Germinal center (tissue), 1 donor: ENCODE data around the gene GPX1.
"Not testable (repeated sequence)": the region's sequence is repeated elsewhere in the genome, so short reads cannot be mapped to it uniquely, and the experiment has no call there.

Source experiments
- DNase-seq: peaks from one replicate; pipeline ENCODE4 v3.0.0; 2012; ENCODE audit warnings: mixed read lengths, low spot score

The GPX1 gene

DNA sequence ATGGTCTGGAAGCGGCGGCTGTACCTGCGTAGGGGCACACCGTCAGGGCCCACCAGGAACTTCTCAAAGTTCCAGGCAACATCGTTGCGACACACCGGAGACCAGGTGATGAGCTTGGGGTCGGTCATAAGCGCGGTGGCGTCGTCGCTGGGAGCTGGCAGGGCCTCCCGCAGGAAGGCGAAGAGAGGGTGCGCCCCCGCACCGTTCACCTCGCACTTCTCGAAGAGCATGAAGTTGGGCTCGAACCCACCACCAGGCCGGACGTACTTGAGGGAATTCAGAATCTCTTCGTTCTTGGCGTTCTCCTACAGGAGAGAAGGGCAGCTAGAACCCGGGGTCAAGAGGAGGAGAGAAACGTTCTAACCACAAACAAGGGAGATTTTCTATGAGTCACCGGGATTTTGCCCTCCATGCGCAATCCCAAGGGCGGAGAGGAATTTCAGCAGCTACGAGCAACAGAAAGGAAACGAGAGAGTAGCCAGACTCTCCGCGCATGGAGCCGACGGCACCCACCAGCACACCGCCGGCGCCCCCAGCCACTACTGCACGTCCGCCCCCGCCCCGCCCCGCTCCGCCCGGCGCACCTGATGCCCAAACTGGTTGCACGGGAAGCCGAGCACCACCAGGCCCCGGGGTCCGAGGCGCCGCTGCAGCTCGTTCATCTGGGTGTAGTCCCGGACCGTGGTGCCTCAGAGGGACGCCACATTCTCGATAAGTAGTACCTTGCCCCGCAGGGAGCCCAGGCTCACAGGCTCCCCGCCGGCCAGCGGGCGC is 523 bp downstream of the GPX1 start:
- peak; percentile 15 for DNase-seq

DNA sequence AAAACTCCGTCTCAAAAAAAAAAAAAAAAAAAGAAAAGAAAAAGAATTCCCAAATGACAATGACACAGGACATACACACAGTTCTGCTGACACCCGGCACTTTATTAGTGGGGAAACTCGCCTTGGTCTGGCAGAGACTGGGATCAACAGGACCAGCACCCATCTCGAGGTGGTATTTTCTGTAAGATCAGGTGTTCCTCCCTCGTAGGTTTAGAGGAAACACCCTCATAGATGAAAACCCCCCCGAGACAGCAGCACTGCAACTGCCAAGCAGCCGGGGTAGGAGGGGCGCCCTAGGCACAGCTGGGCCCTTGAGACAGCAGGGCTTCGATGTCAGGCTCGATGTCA is 1.1 kb downstream of the GPX1 start:
- not testable (repeated sequence) for DNase-seq

DNA sequence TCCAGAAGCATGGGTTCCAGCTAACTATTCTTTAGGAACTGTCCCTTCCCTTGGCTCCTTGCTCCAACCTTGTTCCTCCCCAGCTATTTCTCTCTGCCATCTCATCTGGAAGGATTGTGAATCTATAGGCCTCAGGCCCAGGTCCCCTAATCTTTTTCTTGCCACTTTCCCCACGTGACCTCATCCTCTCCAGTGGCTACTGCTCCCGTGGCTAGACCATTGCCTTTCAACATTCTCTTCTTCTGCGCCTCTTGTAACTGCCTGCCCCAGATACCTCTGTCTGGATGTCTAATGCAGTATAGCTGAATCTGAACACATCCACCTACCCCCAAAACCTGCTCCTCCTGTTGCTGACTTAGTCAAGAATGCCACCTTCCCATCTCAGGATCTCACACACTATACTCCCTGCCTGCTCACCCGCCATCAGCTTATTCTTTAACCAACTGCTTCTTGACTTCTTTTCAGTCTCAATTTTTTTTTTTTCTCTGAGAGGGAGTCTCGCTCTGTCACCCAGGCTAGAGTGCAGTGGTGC is 5.2 kb downstream of the GPX1 start:
- no peak for DNase-seq

DNA sequence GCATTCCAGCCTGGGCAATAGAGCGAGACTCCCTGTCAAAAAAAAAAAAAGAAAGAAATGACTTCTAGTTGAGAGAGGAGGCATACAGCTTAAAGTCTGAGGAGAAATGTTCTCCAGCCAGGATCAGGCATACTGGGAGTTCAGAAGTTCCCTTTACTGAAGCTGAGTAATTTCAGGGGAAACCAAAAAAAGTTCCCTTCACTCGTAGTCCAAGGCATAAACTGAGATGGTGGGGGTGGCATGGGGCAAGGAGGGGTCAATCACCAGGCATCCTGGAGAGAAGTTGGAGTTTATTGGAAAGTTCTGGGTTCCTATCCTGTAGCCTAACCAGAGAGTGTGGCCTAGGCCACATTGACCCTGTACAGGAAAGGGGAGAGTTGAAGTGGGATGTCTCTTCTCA is 5.9 kb downstream of the GPX1 start:
- DNase-seq: peak; percentile 1

DNA sequence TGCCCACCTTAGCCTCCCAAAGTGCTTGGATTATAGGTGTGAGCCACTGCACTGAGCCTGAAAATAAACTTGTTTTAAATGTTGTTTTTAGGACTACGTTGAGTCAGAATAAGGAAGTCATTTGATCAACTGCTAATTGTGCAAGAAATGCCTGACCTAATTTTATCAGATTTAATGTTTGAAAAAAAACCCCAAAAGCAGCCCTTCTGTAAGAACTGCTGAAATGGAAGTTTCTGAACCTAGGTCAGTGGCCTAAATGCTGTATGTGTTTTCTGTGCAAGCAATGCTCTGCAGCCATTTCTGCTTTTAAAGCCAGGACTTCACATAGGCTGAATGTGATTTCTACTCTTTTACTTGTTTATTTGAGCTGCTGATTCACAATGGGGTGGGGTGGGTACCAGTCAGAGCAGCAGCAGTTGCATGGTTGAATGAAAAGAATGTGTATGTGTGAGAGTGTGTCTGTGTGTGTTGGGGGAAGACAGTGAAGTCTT is 6.6 kb downstream of the GPX1 start:
- peak; percentile 1 for DNase-seq

DNA sequence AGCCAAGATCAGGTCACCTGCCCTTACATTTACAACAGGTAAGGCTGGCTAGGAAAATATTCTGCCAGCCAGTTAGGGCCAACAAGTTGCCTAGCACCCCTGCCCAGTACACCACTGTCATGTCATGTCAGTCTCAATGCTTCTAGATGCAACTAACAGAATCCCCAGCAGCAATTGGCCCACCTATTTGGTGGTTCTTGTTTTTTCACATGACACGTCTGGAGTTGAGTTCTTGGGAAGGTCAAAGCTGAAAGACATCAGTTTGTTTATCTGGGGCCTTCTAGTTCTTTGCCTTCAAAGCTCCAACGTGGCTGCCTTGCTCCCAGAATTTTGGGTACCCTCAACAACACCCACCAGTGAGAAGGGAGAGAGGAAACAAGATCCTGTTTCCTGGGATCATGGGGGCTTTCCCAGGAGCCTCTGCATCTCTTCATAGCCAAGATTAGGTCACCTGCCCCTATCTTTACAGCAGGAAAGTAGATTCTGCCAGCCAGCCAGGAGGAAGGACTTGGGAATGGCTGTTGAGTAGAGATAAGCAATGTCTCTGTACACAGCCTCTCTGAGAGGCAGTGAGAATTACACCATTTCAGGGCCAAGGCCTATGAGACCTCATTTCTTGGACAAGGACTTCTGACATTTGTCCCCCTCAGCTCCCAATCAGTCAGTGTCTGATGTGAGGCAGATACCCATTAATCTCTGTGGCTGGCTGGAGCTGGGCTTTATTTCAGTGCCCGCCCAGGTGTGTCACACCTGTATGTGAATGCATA is 8.6 kb downstream of the GPX1 start:
- DNase-seq: no peak

DNA sequence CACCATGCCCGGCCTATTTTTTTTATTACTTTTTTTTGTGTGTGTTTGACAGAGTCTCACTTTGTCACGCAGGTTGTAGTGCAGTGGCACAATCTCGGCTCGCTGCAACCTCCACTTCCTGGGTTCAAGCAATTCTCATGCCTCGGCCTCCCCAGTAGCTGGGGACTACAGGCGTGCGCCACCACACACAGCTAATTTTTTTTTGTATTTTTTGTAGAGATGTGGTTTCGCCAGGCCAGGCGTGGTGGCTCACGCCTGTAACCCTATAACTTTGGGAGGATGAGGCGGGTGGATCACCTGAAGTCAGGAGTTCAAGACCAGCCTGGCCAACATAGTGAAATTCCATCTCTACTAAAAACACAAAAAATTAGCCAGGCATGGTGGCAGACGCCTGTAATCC is 9.8 kb downstream of the GPX1 start:
- not testable (repeated sequence) for DNase-seq

DNA sequence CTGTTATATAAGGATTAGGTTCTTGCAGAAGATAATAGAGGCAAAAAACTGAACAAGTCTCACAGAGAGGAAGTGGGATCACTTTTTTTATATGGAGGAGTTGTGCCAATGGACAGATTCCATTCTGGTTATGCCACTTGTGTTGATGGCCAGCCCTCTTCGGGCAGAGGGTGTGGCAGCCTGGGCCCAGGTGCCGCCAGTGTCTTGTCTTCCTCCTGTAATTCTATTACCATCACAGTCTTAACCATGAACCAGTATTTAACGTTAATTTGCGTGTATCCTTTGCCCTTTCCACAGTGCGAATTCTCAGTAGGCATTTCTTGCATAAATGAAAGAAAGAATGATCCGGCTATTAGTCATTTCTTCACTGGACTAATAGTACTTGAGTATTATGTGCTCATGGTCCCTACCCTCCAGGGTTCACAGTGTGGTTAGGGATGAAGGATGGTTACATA is 11.3 kb downstream of the GPX1 start:
- no peak for DNase-seq

DNA sequence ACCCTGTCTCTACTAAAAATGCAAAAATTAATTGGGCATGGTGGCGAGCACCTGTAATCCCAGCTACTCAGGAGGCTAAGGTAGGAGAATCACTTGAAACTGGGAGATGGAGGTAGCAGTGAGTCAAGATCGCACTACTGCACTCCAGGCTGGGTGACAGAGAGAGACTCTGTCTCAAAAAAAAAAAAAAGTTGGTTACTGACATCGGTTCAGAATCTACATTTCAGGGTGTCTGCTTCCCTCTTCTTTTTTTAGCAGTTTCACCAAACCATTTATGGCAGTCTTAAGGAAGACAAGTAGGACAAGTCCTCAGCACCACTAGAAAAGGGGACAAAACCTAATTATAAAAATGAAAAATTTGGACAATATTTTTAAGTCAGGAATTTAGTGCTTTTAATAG is 15.0 kb downstream of the GPX1 start:
- no peak for DNase-seq

DNA sequence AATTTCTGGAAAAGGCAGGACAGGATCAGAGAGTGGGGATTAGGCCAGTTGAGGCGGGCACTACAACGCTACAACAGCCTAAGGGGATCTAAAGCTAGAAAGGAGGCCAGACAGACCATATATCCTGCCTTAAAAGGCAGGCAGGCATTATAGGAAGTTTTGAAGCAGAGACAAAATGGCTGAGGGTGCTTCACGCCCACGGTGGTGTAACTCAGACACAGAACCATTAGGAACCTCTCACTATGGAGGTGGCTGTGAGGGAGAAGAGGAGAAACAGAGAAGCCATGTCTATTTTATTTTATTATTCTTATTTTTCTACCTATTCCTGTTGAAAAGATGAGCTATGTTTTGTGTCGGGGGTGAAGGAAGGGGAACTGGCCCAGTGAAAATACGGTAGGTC is 16.2 kb downstream of the GPX1 start:
- peak; percentile 1 for DNase-seq

DNA sequence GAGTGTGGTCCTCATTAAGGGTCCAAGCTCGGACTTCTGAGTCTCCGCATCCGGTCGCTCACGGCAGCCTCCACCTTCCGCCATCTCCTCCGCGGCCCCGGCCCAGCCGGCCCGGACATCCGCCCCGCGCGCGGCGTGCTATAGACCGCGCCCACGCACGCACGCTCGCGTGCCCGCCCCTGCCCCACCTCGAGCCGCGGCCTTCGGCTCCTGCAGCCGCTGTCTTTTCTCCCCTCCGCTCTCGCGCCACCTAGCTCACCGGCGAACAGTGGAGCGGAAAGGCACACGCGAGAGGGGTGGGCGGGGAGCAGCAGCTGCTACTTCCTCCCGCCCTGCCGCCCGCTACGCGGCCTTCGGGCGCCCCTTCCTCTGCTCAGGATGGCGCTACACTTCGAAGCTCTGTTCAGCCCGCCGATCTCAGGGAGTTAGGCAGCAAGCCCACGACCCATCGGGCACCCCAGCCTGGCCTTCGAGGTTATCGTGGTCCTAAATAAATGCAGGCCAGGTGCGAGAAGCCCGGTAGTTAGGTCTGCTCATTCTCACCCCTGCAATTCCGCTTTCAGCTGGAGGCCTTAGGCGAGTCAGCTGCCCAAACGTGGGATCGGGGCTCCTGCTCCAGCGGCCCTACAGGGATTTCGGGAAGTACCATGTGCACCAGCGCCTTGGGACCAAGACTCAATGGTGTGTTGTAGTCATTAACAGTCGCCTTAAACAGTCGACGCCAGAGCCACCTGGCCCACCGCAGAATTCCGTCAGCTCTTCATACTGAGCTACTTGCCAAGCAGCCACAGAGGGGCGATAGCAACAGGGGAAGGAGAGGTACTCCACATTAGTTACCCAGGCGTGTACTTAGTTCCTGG is 18.0 kb downstream of the GPX1 start, which contains the start of gene USP4:
TSS of gene USP4 (minus strand) at position 113 of the 860 bp plus-strand sequence. CDS start at position 84, 29 bp downstream.
- DNase-seq: peak; percentile 91

DNA sequence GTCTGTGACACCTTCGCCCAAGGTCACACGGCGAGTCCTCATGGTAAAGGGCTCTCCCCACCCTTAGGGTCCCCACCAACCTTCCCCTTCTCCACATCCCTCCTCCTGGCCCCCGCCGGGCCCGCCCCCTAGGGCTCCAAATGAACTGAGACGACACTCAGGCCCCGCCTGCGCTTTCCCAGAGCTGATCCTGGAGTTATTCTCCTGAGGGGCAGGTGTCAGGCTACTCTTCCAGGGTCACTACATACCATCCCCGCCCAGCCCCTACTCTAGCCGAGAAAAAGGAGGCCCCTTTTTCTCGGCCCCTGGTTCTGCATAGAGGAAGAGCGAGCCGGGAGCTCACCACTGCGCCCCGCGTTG is 18.6 kb downstream of the GPX1 start:
- DNase-seq: peak; percentile 18

DNA sequence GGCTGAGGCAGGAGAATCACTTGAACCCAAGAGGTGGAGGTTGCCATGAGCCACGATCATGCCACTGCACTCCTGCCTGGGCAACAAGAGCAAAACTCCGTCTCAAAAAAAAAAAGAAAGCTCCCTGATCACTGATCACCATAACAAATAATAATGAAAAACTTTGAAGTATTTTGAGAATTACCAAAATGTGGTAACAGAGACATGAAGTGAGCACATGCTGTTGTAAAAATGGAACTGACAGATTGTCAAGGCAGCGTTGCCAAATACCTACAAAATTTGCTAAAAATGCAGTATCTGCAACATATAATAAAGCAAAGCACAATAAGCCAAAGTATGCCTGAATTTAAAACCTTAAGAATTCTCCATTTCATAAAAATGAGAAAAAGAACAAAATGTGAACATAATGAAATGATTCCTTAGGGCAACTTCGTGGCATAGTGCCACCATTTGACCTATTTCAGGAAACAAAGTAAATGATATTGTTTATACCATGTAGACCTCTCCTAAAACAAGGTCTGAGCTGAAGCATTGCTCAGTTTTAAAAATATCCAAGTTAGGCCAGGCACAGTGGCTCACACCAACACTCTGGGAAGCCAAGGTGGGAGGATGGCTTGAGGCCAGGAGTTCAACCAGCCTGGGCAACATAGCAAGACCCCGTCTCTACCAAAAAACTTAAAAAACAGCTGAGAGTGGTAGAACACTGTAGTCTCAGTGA is 24.1 kb downstream of the GPX1 start:
- DNase-seq: no peak

DNA sequence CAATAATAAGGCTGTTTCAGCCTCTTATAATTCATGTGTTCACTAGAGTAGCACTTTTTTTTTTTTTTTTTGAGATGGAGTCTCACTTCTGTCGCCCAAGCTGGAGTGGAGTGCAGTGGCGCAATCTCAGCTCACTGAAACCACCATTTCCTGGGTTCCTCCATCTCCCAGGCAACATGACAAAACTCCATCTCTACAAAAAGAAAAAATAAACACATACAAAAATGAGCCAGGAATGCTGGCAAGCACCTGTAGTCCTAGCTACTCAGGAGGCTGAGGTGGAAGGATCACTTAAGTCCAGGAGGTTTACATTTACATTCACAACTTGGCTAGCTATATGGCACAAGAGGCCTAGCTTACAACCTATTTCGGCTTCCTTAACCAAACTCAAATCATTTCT is 25.1 kb downstream of the GPX1 start:
- DNase-seq: no peak

DNA sequence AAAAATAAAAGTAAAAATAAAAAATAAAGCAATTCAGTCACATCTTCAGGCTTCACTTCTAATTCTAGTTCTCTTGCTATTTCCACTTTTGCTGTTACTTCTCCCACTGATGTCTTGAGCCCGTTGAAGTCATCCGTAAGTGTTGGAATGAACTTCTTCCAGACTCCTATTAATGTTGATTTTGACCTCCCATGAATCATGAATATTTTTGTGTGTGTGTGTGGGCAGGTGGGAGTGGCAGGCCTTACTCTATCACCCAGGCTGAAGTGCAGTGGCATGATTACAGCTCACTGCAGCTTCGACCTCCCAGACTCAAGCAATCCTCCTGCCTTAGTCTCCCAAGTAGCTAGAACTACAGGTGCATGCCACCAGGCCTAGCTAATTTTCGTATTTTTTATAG is 29.0 kb downstream of the GPX1 start:
- DNase-seq: no peak

DNA sequence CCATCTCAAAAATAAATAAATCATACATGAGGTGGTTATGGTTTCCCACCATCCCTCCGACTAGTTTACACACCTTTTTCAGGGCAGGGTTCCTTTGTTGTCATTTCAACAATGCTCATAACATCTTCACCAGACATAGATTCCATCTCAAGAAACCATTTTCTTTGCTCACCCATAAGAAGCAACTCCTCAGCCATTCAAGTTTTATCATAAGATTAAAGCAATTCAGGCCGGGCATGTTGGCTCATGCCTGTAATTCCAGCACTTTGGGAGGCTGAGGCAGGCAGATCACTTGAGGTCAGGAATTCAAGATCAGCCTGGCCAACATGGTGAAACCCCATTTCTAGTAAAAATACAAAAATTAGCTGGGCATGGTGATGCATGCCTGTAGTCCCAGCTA is 29.8 kb downstream of the GPX1 start:
- not testable (repeated sequence) for DNase-seq

DNA sequence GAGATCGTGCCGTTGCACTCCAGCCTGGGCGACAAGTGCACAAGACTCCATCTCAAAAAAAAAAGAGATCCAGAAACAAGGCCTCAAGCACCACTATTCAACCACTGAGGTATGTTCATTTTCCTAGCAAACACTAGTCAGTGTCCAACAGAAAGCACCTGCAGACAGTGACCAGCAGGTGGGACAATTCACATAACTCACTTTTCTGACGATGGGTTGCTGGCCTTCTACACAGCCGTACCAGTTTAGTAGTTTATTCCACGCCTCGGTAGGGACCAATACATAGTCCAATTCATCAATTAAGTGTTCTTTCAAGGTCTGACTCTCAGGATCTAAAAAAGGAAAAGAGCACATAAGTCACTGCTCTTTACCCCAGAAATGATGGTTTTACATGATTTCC is 30.7 kb downstream of the GPX1 start:
- DNase-seq: no peak

DNA sequence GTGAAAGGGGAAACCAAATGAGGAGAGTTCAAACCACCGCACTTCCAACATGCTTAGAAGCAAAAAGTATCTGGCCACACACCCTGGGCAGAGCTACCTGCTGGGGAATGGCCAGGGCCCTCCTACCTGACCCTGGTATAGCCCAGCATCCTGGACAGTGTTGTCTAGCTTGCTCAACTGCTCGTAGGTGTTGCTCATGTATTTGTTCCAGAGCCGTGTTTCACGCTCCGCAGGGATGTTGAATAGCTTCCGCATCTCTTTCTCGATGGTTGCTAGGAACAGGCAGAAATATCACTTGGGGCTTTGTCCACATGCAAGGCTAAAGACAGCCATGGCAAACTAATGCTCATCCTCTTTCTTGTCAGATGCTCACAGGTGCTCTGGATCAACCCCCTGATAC is 33.4 kb downstream of the GPX1 start:
- DNase-seq: no peak

DNA sequence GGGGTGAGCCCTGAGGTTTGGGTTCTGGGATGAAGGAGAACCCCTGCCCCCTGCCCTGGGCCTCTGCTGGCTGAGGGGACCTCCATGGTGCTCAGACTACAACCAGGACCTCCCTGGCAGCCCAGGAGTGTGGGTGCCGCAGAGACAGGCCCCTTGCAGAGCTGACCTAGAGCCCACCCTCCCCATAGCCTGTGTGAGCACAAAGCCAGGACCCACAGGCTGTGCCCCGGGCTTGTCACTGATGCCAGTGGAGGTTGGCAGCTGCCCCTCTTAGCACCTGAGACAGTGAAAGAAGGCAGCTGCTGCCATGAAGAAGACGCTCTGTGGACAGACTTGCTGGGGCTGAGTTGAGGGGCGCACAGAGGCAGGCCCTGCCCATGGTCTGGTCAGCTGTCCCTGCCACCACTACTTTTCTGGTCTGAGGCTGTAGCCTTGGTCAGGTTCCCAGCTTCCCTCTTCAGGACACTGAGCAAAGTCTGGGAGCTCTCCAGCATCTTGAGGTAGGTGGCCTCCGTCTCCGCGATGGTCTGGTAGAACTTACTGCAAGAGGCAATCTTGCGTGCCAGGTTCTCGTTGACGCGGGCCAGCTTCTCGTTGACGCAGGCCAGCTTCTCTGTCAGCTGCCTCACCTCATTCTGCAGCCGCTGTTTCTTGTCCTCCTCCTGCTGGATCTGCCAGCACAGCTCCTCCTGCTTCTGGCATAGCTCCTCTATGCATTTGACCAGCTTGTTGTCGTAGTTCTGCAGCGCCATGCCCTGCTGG is 41.3 kb downstream of the GPX1 start:
- DNase-seq: no peak

DNA sequence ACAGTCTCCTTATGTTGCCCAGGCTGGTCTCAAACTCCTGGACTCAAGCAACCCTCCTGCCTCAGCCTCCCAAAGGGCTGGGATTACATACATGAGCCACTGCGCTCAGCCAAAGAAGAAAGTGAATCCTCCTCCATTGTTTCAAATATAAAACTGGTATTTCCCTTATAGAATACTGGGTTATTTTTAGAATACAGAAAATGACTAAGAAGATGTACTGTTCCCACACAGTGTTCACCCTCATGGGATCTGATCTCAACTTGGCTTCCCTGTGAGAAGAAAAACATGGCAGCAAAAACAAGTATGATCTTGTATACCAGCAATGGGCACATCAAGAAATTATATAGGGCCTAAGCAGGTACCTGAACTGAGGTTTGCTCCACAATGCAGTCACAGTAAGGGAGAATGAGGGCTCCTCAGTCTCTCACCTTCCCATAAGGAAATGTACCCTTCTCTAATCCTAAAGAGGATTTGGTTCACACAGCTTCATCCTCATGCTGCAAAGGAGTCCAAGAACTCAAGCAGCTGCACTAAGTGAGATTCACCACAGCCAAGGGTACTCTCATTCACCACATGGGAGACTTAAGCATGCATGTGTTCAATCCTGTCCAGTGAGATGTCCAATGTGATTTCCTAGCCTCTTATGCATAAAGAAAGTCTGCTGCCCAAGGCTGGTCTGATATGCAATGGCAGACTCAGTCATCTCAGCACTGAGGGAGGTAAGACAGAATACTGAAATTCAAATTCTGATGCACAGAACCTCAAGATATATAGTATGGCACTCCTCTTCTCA is 44.1 kb downstream of the GPX1 start:
- DNase-seq: no peak
